ENCODE data around the gene NAB1.

Gene NAB1

GRCh38 chr2:190637903-190638618 lies 10.8 kb upstream of the NAB1 start:
- no peak for DNase-seq

DNA sequence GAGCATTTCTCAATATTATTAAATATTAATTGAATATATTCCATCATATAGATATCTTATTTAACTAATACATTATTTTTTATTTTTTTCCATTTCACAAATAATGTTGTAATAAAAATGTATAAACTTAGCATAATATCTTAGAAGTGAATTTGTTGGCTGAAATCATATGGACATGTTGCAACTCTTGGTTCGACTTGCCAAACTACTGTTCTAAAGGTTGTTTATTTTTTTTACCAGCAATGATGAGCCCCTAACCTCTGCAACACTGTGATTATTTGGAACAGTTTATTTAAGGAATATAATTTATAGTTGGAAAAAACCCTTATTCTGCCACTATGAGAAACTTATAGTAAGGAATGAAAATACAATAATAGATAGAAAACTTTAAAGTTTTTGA lies 8.8 kb upstream of the NAB1 start:
- DNase-seq, result no peak

DNA sequence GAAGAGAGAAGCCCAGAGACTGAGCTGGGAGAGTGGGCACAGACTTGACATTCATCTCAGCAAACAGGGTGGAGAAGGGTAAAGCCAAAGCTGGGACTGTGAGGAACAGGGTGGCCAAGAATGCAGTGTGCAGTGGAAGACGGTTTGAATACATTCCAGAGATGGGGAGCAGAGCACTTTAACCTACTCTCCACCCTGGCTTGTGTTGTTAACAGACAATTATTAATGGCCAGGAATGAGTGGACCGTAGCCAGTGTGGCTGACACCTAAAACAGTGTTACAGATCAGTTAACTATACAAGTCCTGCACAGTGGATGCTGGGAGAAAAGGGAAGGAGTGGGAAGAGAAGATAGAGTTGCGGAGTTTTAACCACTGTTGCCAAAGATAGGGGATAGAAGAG lies 7.4 kb upstream of the NAB1 start:
- no peak for DNase-seq

DNA sequence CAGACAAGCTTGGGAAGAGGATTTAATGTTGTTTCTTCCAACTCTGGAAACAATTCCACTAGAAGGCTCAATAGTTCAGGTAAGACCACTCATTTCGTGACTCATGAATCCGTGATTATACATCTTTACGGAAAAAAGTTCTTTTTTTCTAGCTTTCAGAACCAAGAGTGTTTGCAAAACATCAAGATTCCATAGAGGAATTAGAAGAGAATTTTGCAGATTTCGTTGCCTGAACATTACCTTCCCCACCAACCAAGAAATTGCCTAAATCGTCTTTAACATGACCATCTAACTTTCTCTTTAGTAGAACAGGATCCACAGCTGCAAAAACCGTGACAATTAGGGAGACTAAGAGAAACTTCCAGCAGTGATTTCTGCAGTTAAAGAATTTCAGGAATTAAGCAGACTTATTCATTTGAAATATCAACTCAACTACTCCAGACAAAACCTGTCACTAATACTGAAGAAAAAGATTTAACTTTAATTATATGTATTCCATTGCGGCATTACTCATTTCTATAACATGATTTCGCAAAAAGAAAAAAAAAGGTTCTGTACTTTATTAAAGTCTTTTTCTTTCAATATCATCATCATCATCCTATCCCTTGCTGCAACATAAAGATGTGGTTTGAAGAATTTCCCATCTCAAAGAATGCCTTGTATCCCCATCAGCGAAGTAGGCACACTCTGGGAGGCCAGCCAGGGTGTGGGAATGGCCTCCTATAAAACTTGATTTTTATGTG lies 1.9 kb upstream of the NAB1 start:
- DNase-seq, result no peak

GRCh38 chr2:190648289-190649034 lies 421 bp upstream of the NAB1 start:
- peak; percentile 58 to 82 for DNase-seq

DNA sequence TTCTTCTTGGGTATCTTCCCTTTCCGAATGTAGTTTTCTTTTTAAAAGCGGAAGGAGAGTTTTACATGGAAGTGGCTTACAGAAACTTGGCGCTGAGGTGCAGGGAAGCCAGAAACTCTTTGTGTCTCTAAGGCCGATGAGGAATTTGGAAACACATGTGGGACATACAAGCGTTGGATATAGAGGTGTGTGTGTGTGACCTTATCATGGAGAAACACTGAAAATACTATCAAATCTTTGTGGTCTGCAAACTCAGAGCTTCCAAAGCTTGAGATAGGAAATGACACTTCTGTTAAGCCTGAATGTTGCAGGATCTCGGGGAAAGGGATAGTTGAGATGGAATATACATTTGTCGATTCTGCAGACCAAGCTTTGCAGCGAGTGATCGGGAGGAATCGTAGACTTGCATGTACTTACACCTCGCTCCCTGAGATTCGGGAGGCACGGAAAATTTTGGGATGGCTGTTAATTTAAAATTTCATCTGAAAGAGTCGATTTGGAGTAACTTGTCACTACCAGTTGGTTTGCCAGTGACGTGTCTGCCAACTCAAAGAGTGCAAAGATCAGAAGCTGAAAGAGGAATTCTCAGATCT lies 1.0 kb downstream of the NAB1 start:
- DNase-seq, result peak; percentile 40 to 44

DNA sequence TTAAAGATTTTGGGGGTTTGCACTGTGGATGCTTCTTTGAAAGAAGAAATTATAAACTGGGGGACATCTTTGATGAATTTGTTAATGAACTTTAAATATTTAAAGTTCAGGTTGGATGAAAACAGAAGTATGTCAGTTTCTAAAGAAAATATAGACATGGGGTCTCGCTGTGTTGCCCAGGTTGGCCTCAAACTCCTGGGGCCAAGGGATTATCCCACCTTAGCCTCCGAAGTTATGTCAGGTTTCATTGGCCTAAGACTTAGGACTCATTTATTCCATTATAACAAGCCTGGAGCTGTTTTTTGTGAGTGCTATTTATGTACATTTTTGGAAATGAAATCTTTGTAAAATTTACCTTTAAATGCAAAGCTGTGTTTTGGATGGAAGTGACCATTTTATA lies 2.5 kb downstream of the NAB1 start:
- DNase-seq, result no peak

- no peak for DNase-seq
These were observed 4.3 kb downstream of the NAB1 start for GRCh38 chr2:190653231-190653630.

DNA sequence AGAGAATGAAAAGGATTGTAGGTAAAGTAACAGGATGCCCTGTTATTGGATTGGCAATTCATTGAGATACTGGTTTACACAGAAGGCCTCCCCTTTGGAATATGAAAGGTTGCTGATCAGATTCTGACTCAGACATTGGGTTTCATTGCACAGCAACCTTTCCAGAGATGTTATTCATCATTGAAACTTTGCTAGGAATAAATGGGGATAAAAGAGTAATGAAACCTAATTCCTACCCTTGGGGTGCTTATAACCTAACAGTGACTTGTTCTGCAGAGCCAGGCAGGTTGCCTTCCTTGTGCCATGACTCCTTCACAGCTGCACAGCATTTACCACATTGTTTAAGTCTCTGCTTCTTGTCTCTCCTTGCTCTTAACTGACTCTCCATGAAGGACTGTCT lies 5.0 kb downstream of the NAB1 start:
- no peak for DNase-seq

DNA sequence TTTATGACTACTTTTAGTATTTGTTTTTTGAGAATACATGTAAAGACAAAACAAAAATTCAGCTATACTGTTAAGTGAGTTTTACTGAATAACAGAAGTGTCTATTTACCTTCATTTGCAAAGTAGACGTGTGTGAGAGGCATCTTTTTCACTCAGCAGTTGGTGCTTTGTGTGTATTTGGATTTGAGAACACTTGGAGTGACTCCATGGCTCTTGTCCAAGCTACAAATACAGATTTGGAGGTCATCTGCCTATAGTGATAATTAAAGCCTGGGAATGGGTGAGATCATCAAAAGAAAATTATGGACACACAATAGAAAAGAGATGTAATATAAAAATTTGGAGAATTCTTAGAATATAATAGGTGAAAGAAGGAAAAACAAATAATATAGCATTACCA lies 6.2 kb downstream of the NAB1 start:
- no peak for DNase-seq

GRCh38 chr2:190655570-190655969 lies 6.7 kb downstream of the NAB1 start:
- DNase-seq, result no peak

- no peak for DNase-seq
These were observed 7.4 kb downstream of the NAB1 start for GRCh38 chr2:190656301-190656700.

DNA sequence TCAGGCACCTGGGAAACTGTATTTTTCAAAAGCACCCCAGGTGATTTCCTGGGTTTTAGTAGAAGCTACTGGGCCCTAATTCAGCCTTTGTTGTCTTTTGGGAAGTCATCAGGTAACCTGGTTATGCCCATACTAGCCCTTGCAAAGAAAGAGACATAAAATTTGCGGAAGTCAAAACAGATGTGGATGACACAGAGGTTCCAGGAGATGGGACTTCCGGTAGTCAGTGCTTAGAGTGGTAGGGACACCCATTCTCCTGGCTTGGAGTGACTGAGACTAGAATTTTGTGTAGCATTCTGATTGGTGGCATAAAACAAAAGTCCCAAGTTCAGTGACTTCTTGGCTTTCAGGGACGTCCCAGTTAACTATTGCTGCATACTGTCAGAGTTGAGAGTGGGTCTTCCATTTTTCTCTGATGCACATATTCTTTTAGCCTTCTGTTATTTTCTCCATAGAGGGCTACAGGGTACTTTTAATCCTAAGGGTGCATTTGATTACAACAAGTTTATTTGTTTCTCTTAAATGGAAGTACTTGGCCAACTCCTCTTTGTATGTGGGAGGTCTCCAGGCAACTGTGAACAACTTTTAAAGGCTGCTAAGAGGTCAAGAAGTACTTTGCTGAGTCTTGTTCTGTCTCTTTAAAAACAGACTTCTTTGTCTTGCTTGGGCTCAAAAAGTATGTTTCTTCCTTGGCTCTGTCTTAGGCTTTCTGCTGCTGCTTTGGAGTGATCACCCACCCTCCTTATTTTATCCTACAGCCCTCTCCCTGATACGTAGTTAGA lies 8.8 kb downstream of the NAB1 start:
- no peak for DNase-seq

GRCh38 chr2:190659553-190659952 lies 10.7 kb downstream of the NAB1 start:
- DNase-seq, result no peak

- no peak for DNase-seq
These were observed 13.9 kb downstream of the NAB1 start for GRCh38 chr2:190662754-190663153.

- DNase-seq, result no peak
These were observed 14.5 kb downstream of the NAB1 start for GRCh38 chr2:190663348-190663747.

GRCh38 chr2:190663839-190664238 lies 15.0 kb downstream of the NAB1 start:
- DNase-seq, result no peak

- DNase-seq, result no peak
These were observed 15.4 kb downstream of the NAB1 start for GRCh38 chr2:190664240-190664639.

GRCh38 chr2:190666895-190667294 lies 18.0 kb downstream of the NAB1 start:
- DNase-seq, result no peak

DNA sequence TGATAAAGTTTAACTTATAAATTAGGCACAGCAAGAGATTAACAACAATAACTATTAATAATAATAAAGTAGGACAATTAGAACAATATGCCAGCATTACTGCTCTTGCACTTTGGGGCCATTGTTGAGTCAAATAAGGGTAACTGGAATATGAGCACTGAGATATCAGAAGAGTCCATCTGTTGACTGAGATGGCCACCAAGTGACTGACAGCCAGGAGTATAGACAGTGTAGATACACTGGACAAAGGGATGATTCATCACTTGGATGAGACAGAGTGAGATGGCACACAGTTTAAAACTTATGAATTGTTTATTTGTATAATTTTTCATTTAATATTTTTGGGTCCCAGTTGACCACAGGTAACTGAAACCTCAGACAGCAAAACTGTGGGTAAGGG lies 20.0 kb downstream of the NAB1 start:
- DNase-seq, result no peak

DNA sequence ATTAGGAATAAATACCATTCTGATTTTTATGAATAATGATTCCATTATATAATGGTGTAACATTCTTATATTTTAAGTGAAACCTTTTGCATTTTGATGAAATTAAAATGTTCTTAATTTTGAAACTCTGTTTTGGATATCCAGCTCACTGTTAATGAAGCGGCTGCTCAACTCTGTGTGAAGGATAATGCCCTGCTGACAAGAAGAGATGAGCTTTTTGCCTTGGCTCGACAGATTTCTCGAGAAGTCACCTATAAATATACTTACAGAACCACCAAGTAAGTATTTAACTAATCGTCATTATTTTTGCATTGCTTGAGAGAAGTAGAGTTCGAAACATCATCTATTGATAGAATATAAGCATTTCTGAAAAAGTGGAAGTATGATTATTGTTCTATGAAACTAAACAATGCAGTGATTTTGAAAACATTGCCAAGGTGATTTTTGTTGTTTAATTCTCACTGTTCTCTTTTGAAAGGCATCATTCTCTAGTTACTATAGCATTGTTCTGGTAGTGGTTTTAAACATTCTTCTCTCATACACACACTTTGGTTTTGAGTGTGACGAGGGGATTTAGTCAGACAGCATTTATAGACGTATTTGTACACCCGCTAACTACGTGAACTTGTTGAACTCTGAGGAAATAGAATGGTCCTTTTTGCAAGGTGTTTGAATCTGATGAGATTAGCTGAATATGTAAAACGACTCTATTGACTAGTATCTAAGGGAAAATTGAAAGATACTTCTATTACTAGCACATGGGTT lies 21.5 kb downstream of the NAB1 start:
- no peak for DNase-seq
